ENCODE results near the gene ATG9B.

GRCh38 chr7:151045262-151045661 lies 21.0 kb upstream of the ATG9B start:
- TF ChIP-seq ZNF211 (tag by site-specific recombination; IDR thresholded peaks at IDR 0.05; ENCODE audit: low read depth), result no peak
- TF ChIP-seq REST (tag by site-specific recombination; IDR thresholded peaks at IDR 0.05), result no peak
- TF ChIP-seq, protein P1, sequence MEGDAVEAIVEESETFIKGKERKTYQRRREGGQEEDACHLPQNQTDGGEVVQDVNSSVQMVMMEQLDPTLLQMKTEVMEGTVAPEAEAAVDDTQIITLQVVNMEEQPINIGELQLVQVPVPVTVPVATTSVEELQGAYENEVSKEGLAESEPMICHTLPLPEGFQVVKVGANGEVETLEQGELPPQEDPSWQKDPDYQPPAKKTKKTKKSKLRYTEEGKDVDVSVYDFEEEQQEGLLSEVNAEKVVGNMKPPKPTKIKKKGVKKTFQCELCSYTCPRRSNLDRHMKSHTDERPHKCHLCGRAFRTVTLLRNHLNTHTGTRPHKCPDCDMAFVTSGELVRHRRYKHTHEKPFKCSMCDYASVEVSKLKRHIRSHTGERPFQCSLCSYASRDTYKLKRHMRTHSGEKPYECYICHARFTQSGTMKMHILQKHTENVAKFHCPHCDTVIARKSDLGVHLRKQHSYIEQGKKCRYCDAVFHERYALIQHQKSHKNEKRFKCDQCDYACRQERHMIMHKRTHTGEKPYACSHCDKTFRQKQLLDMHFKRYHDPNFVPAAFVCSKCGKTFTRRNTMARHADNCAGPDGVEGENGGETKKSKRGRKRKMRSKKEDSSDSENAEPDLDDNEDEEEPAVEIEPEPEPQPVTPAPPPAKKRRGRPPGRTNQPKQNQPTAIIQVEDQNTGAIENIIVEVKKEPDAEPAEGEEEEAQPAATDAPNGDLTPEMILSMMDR (tag by site-specific recombination; IDR thresholded peaks at IDR 0.05), result no peak
- no peak for TF ChIP-seq ZNF658 (tag by site-specific recombination; IDR thresholded peaks at IDR 0.05)
- TF ChIP-seq ZNF214 (tag by site-specific recombination; IDR thresholded peaks at IDR 0.05; ENCODE audit: borderline replicate concordance), result no peak
- no peak for TF ChIP-seq OVOL3 (tag by site-specific recombination; IDR thresholded peaks at IDR 0.05)
- no peak for TF ChIP-seq ZNF398 (tag by site-specific recombination; IDR thresholded peaks at IDR 0.05)
- no peak for TF ChIP-seq TCF7L2 (IDR thresholded peaks at IDR 0.05; ENCODE audit: borderline replicate concordance, low read depth, low read length)
- TF ChIP-seq, protein P2, sequence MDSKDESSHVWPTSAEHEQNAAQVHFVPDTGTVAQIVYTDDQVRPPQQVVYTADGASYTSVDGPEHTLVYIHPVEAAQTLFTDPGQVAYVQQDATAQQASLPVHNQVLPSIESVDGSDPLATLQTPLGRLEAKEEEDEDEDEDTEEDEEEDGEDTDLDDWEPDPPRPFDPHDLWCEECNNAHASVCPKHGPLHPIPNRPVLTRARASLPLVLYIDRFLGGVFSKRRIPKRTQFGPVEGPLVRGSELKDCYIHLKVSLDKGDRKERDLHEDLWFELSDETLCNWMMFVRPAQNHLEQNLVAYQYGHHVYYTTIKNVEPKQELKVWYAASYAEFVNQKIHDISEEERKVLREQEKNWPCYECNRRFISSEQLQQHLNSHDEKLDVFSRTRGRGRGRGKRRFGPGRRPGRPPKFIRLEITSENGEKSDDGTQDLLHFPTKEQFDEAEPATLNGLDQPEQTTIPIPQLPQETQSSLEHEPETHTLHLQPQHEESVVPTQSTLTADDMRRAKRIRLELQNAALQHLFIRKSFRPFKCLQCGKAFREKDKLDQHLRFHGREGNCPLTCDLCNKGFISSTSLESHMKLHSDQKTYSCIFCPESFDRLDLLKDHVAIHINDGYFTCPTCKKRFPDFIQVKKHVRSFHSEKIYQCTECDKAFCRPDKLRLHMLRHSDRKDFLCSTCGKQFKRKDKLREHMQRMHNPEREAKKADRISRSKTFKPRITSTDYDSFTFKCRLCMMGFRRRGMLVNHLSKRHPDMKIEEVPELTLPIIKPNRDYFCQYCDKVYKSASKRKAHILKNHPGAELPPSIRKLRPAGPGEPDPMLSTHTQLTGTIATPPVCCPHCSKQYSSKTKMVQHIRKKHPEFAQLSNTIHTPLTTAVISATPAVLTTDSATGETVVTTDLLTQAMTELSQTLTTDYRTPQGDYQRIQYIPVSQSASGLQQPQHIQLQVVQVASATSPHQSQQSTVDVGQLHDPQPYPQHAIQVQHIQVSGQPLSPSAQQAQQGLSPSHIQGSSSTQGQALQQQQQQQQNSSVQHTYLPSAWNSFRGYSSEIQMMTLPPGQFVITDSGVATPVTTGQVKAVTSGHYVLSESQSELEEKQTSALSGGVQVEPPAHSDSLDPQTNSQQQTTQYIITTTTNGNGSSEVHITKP (tag by site-specific recombination; IDR thresholded peaks at IDR 0.05), result no peak
- TF ChIP-seq ZNF239 (tag by site-specific recombination; IDR thresholded peaks at IDR 0.05), result no peak

Measured in HEK293 (cell line).